Activated naive CD8-positive, alpha-beta T cell treated with anti-CD3 and anti-CD28 coated beads, Interleukin-2, amount 10 ng/mL, durations not matched to agents 7 days and 5 days (primary cell): ENCODE results near the gene CIB4. TPM values are rescaled to one million over a fixed set of nuclear protein-coding genes. Genes with fewer than 3 reads are reported as not detected.

Source experiments
- ATAC-seq: fragments of 150-1000 bp; cut with Tn5 transposase; one replicate; pipeline ENCODE4 v1.10.0; 2021; ENCODE audit warnings: low read depth, moderate library complexity
- POLR2A ChIA-PET: fragments of 350-600 bp; sonication (Branson Sonifier 250); formaldehyde crosslinking; loops from one replicate; lab custom pipeline; 2021; ENCODE audit warnings: antibody characterized with exemption; lab: Charles Lee
- DNase-seq: peaks from one replicate; pipeline ENCODE4 v3.0.0; 2021
- H3K27ac Mint-ChIP-seq: one replicate; pipeline ENCODE4 v1.8.0; 2022; ENCODE audit warnings: mild to moderate bottlenecking, mixed read lengths
- H3K27me3 Mint-ChIP-seq: one replicate; pipeline ENCODE4 v1.8.0; 2022; ENCODE audit warnings: mild to moderate bottlenecking, moderate library complexity, mixed read lengths
- H3K36me3 Mint-ChIP-seq: one replicate; pipeline ENCODE4 v1.8.0; 2021; ENCODE audit warnings: mild to moderate bottlenecking, mixed read lengths
- H3K4me1 Mint-ChIP-seq: one replicate; pipeline ENCODE4 v1.8.0; 2021; ENCODE audit warnings: mixed read lengths
- H3K4me3 Mint-ChIP-seq: one replicate; pipeline ENCODE4 v1.8.0; 2022; ENCODE audit warnings: mild to moderate bottlenecking, moderate library complexity, mixed read lengths
- H3K9me3 Mint-ChIP-seq: one replicate; pipeline ENCODE4 v1.8.0; 2021; ENCODE audit warnings: mixed read lengths
- total RNA-seq, 2 experiments: library from RNA; stranded (reverse); gene quantifications; one replicate each; pipeline ENCODE4 v1.2.3, GENCODE V29; 2021

The CIB4 gene
- total RNA-seq, 2 experiments from 2014 or later = not detected

DNA sequence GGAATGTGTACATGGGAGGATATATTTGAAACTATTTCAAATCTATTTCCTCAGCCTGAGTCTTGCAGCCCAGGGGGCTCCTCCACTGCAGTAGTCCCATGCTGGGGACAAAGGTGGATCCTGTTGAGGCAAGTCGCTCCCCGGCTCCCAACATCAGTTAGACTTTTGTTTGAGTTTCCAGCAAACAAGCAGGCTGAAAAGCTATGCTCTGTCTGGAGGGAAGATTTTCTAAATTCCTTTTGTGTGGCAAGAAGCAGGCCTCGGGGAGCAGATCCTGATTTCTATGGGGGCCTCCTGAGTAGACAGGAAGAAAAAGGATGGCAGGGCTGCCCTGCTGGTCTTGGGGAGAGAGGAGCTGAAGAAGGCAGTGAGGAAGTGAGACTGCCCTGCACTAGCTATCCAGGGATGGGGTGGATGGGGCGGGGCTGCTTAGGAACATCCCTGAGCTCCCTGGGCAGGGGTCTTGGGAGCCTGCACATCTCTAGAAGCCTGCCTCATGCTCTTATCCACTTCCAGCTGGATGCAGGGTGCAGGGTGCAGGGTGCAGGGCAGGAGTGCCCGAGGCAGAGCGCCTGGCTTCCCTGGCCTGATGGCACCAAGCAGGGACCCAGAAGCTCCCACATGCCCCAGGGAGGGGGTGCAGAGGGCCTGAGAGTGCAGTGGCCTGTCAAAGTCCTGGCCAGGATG lies 6.0 kb upstream of the CIB4 start:
- H3K9me3 Mint-ChIP-seq = no peaks in the 10 kb centered on the region
- H3K27me3 Mint-ChIP-seq = peaks cover 25% of the 10 kb centered on the region
- H3K4me3 Mint-ChIP-seq = no peak overlapping the region
- DNase-seq = no peak
- H3K4me1 Mint-ChIP-seq = no peaks in the 10 kb centered on the region
- POLR2A ChIA-PET = no interaction called here
- no peak overlapping the region for H3K27ac Mint-ChIP-seq
- no peaks in the 10 kb centered on the region for H3K36me3 Mint-ChIP-seq
- ATAC-seq = no peak

DNA sequence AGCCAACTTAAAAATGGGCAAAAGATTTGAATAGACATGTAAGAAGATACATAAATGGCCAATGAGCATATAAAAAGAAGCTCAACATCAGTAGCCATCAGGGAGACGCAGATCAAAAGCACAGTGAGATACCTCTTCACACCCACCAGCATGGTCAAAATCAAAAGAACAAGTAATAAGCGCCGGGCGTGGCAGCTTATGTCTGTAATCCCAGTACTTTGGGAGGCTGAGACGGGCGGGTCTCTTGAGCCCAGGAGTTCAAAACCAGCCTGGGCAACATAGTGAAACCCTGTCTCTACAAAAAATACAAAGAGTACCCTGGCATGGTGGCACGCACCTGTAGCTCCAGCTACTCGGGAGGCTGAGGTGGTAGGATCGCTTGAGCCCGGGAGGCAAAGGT lies 4.6 kb upstream of the CIB4 start:
- Mint-ChIP-seq H3K27ac (no peak overlapping the region), H3K36me3 (no peaks in the 10 kb centered on the region), H3K9me3 (no peaks in the 10 kb centered on the region), H3K4me3 (no peak overlapping the region), H3K27me3 (peaks cover 25% of the 10 kb centered on the region), H3K4me1 (no peaks in the 10 kb centered on the region)
- DNase-seq (no peak), ATAC-seq (no peak)
- POLR2A ChIA-PET = no interaction called here

DNA sequence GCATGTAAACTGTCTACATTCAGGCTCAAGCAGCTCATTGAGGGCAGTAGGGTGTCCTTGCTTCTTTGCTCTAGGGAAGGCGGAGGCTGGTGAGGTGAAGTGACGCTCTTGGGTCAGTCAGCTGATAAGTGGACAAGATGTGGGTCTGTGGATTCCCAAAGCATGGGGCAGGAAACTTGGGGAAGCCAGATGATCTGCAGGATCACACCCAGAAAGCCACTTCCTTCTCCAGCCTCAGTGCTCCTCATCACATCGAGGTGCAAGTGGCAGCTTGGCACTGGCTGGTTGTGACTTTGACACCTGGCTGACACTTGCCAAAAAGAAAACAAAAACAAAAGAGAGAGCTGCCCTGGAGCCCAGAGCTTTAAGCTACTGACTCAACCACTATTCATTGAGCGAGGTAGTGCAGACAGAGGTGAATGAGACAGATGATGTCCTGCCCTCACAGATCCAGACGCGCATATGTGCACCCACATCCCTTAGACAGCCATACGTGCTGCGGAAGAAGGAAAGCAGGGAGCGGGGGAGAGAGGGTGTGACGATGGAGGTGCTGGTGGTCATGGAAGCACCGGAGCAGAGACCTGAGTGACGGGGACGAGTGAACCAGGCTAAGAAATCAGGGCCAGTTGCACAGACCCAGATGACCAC lies 3.1 kb upstream of the CIB4 start:
- no peaks in the 10 kb centered on the region for H3K9me3 Mint-ChIP-seq
- H3K4me3 Mint-ChIP-seq = no peak overlapping the region
- POLR2A ChIA-PET = no interaction called here
- no peak overlapping the region for H3K27ac Mint-ChIP-seq
- H3K36me3 Mint-ChIP-seq = no peaks in the 10 kb centered on the region
- no peak for DNase-seq
- H3K4me1 Mint-ChIP-seq = peaks cover 5% of the 10 kb centered on the region
- ATAC-seq = no peak
- peaks cover 30% of the 10 kb centered on the region for H3K27me3 Mint-ChIP-seq

DNA sequence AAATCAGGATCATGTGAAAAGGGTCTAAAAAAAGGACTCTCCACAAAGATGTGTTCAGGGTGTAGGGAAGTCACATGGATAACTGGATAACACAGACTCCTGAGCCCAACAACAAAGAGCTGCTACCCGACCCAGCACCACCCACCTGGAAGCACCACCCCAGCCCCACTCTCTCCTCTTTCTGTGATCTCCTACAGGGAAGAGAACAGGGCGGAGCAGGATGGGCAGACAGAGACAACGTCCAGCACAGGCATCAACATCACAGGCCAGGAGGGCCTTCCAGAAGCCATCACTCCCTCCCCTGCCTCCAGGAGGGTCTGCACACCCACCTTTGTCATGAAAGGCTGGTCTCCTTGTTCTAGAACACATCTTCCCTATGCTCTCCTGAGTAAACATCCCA lies 1.3 kb upstream of the CIB4 start:
- peaks cover 32% of the 10 kb centered on the region for H3K27me3 Mint-ChIP-seq
- no peak overlapping the region for H3K4me3 Mint-ChIP-seq
- no peaks in the 10 kb centered on the region for H3K36me3 Mint-ChIP-seq
- DNase-seq = no peak
- ATAC-seq = no peak
- no peaks in the 10 kb centered on the region for H3K9me3 Mint-ChIP-seq
- peaks cover 5% of the 10 kb centered on the region for H3K4me1 Mint-ChIP-seq
- no peak overlapping the region for H3K27ac Mint-ChIP-seq
- POLR2A ChIA-PET = no interaction called here

DNA sequence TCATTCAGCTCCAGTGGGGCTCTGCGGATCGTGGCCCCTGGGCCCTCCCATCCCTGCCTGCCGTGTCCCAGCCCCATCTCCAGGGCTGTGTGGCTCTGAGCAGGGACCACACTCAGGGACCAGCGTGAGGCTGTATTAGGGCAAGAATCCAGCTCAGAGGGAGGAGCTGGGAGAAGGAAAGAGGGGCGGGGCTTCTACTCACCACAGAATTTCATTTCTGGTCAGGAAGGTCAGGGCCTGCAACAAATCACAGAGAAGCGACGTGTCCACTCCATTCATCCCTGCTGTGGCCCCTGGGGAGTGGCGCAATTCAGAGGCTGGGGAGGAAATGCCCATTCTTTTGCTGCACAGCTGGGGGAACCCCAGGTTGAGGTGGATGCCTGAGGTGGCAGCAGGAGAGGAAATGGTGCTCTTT lies 828 bp downstream of the CIB4 start:
- ATAC-seq = peak; percentile 42
- H3K4me3 Mint-ChIP-seq = no peak overlapping the region
- POLR2A ChIA-PET = no interaction called here

DNA sequence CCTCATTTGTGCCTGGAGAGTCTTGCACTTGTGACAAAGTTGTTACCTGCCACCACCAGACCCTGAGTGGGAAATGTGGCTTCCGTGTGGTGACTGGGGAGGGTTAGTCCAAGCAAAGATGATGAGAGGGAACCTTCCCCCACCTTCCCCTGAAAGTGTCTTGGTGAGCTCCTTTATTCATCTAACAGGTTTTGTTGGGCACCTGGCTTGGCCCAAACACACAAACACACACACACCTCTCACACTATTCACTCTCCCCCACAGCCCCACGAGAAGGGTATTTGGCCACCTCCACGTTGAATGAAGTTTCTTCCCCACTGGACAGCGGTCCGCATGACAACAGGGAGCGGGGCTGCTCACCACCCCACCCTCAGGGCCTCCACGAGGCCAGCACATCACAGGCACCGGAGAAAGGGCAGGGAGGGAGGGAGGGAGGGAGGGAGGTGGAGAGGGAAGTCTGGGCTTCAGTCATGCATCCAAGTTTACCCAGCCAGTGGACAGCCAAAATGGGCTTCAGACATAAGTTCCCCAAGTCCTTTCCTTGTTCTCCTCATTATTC lies 1.4 kb downstream of the CIB4 start:
- DNase-seq = no peak
- Mint-ChIP-seq H3K4me3 (no peak overlapping the region), H3K9me3 (no peaks in the 10 kb centered on the region), H3K27me3 (peaks cover 23% of the 10 kb centered on the region), H3K36me3 (no peaks in the 10 kb centered on the region), H3K4me1 (peaks cover 5% of the 10 kb centered on the region), H3K27ac (no peak overlapping the region)
- no peak for ATAC-seq
- POLR2A ChIA-PET = no interaction called here

More for the DNA sequence above, 828 bp downstream of the CIB4 start:
- Mint-ChIP-seq H3K4me1 (peaks cover 5% of the 10 kb centered on the region), H3K36me3 (no peaks in the 10 kb centered on the region), H3K27me3 (peaks cover 22% of the 10 kb centered on the region), H3K27ac (no peak overlapping the region), H3K9me3 (no peaks in the 10 kb centered on the region)
- DNase-seq = no peak

DNA sequence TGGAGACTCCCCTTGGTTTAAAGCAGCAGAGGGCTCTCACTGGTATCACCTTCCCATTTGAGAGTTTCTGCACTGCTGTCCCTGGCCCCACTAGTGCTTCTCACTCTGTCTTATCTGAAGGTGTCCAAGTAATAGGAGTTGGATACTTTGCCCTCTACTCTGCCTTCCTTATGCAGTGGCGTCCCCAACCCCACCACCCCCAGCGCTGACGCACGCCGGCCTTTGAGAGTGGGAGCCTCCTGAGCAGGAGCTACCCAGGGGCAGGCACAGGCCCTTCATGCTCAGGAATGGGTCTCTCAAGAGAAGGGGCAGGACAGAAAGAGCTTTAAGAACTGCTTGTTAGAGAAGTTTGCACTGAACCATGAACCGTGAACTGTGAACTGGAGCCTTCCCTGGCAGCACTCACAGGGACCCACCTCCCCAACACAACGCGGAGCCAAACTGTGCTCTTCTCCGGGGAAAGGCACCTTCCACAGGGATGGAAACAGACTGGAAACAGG lies 3.3 kb downstream of the CIB4 start:
- no peak overlapping the region for H3K27ac Mint-ChIP-seq
- POLR2A ChIA-PET = no interaction called here
- no peaks in the 10 kb centered on the region for H3K36me3 Mint-ChIP-seq
- H3K9me3 Mint-ChIP-seq = no peaks in the 10 kb centered on the region
- no peak for ATAC-seq
- no peak for DNase-seq
- no peak overlapping the region for H3K4me3 Mint-ChIP-seq
- H3K4me1 Mint-ChIP-seq = peaks cover 5% of the 10 kb centered on the region
- peaks cover 18% of the 10 kb centered on the region for H3K27me3 Mint-ChIP-seq

DNA sequence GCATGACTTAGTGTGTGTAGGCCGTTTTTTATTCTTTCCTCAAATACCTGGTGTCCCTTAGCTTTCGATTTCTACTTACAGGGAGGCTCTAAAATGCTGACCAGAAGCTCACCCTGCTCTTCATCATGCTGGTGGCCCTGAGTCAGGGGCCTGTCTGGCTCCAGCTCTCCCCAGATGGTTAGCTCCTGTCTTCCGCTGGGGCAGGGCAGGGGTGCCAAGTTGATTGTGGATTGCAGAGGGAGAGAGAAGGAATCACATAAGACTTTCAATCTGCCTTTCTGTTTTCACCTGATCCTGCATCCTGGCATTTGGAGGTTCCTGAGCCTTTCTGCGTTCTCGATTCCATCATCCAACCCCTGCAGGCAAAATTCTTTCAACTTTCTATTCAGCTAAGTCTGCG lies 4.2 kb downstream of the CIB4 start:
- ATAC-seq (no peak), DNase-seq (no peak)
- Mint-ChIP-seq H3K9me3 (no peaks in the 10 kb centered on the region), H3K27me3 (peaks cover 16% of the 10 kb centered on the region), H3K4me1 (peaks cover 5% of the 10 kb centered on the region), H3K27ac (no peak overlapping the region), H3K36me3 (no peaks in the 10 kb centered on the region), H3K4me3 (no peak overlapping the region)
- POLR2A ChIA-PET = no interaction called here

DNA sequence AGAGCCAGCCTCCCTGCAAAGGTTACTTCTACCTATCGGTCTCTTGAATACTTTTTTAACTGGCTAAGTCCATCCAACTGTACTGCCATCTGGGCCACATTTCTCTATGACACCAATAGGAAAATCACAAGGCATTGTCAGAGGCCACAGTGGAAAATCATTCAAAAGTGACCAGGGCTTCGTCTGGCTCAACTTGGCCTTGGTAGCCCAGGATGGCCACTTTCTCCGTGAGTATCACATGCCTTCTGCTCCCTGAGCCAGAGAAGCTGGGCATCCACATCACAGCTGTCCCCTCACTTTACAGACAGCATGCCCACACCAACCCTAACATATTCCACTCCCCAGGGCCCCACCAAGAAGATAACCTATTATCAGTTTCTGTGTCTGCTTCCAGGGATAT lies 5.8 kb downstream of the CIB4 start:
- H3K9me3 Mint-ChIP-seq = no peaks in the 10 kb centered on the region
- POLR2A ChIA-PET = no interaction called here
- no peaks in the 10 kb centered on the region for H3K36me3 Mint-ChIP-seq
- ATAC-seq (no peak), DNase-seq (no peak)
- no peak overlapping the region for H3K27ac Mint-ChIP-seq
- peaks cover 17% of the 10 kb centered on the region for H3K27me3 Mint-ChIP-seq
- H3K4me1 Mint-ChIP-seq = peaks cover 3% of the 10 kb centered on the region
- H3K4me3 Mint-ChIP-seq = no peak overlapping the region

DNA sequence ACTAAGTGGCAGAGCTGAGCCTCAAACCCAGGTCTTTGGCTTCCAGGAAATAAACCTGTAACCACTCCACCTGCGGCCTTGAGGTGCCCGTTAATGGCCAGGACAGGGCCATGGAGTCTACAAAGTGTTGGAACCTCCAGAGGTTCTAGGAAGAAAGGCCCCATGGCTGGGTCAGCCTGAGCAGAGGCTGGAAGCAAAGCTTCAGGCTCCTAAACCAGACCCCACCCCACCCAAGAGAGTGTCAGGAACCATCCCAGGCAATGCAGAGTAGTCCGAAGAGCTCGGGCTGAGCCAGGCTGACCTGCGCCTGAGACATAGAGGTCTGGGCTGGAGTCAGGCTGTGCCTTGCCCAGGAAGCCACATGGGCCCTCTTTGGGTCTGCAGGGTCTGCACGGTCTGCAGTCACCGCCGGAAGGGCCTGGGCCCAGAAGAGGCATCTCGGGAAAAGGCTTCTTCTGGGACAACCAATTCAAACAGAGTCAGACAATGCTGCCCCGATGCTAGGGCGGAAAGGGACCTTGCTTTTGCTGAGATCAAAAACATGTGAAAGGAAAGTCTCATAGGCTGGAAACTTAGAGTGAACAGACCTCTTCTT lies 6.4 kb downstream of the CIB4 start:
- H3K4me3 Mint-ChIP-seq = no peak overlapping the region
- no peaks in the 10 kb centered on the region for H3K36me3 Mint-ChIP-seq
- ATAC-seq (no peak), DNase-seq (no peak)
- POLR2A ChIA-PET = no interaction called here
- no peak overlapping the region for H3K27ac Mint-ChIP-seq
- no peaks in the 10 kb centered on the region for H3K4me1 Mint-ChIP-seq
- H3K27me3 Mint-ChIP-seq = peaks cover 14% of the 10 kb centered on the region
- no peaks in the 10 kb centered on the region for H3K9me3 Mint-ChIP-seq

DNA sequence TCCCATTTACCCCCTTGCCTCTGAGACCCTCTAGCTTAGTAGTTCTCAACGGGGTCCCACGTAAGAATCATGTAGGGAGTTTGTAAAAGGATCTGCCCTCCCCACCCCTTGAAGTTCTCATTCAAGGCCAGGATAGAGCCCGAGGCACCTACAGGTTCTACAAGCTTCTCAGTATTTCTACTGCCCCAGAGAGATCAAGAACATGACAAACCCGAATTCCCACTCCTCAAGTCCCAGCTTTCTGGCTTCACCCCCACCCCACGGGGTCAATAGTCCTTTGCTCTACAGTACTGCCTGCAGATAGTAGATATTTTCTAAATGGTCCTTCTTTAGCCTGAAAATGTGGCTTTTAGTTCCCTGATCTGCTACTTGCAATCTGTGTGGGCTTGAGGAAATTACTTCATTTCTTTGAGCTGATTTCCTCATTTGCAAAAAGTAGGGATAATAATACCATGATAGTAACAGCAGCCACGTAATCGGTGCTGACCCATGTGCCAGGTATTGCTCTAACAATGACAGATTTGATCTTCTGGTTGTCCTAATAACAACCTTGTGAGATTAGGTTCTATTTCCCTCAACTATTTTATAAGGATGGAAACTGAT lies 7.1 kb downstream of the CIB4 start:
- H3K27ac Mint-ChIP-seq = no peak overlapping the region
- peaks cover 14% of the 10 kb centered on the region for H3K27me3 Mint-ChIP-seq
- H3K4me3 Mint-ChIP-seq = no peak overlapping the region
- no peak for ATAC-seq
- POLR2A ChIA-PET = no interaction called here
- no peaks in the 10 kb centered on the region for H3K36me3 Mint-ChIP-seq
- H3K9me3 Mint-ChIP-seq = no peaks in the 10 kb centered on the region
- H3K4me1 Mint-ChIP-seq = no peaks in the 10 kb centered on the region
- no peak for DNase-seq

DNA sequence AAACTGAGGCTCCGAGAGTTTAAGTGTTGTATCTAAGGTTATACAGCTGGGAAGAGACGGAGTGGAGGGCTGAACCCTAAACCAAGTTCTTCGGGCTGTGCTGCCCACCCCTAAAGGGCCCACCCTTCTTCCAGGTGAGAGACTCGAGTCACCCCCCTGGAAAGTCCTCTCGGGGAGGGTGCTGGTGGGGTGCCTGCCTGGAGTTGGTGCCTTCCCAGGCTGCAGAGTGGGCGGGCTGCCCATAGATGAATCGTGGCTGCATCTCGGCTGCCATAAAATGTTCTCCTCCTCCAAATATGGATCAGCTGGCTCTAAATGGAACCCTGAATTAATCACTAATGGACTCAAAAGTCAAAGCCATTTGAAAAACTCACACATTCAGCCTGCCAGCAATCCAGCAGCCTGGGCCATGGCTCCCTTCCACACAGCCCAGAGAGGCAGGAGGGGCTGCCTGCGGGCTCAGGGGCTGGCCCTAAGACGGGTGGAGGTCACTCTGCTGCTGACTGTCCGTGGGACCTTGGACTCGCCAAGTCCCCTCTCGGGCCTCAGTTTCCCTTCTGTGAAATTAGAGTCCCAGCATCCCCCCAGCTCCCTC lies 7.7 kb downstream of the CIB4 start:
- DNase-seq = no peak
- H3K4me3 Mint-ChIP-seq = no peak overlapping the region
- H3K27me3 Mint-ChIP-seq = peaks cover 12% of the 10 kb centered on the region
- H3K36me3 Mint-ChIP-seq = no peaks in the 10 kb centered on the region
- POLR2A ChIA-PET = no interaction called here
- H3K4me1 Mint-ChIP-seq = no peaks in the 10 kb centered on the region
- H3K27ac Mint-ChIP-seq = no peak overlapping the region
- no peaks in the 10 kb centered on the region for H3K9me3 Mint-ChIP-seq
- no peak for ATAC-seq

DNA sequence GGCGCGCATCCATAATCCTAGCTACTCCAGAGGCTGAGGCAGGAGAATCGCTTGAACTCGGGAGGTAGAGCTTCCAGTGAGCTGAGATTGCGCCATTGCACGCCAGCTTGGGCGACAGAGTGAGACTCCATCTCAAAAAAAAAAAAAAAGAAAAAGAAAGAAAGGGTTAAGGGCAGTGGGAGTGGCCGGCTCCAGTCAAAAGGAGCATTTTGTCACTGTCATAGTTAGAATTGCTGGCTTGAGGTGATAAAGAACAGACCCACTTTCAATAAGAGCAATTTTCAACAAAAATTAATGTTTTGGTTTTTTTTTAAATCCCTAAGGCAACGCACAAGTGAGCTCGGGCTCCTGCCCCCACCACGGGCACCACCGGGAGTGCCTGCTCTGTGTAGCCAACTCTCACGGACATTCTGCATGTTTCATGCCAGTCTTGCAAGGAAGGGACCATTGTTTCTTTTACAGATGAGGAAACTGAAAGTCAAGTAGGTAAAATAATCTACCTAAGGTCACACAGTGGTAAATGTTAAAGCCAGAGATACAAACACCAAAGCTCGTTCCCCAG lies 8.5 kb downstream of the CIB4 start:
- POLR2A ChIA-PET = interaction anchor here (0.6 kb wide), 1 partner anchor 802 kb away, joined by 3 read pairs; no protein-coding TSS in a partner anchor
- H3K9me3 Mint-ChIP-seq = no peaks in the 10 kb centered on the region
- H3K4me1 Mint-ChIP-seq = no peaks in the 10 kb centered on the region
- ATAC-seq = no peak
- peaks cover 13% of the 10 kb centered on the region for H3K27me3 Mint-ChIP-seq
- no peaks in the 10 kb centered on the region for H3K36me3 Mint-ChIP-seq
- H3K4me3 Mint-ChIP-seq = no peak overlapping the region
- DNase-seq = no peak
- H3K27ac Mint-ChIP-seq = no peak overlapping the region
